Muscle of arm (tissue), 12 donors: ENCODE measurements around the gene RASGEF1B. TPM values are rescaled to one million over a fixed set of nuclear protein-coding genes. Genes with fewer than 3 reads are reported as not detected.
"Not testable (repeated sequence)": the region's sequence is repeated elsewhere in the genome, so short reads cannot be mapped to it uniquely, and the experiment has no call there.

ENCODE experiments used
- DNase-seq: peaks from one replicate; pipeline ENCODE4 v3.0.0-alpha.2; 2013
- polyA plus RNA-seq, 12 donors: library from polyadenylated mRNA; unstranded; fragments of 120-200 nt; gene quantifications; one replicate each; pipeline ENCODE4 v1.2.1, GENCODE V29; 2013; ENCODE audit not compliant: insufficient read length in 12 of 12

Gene RASGEF1B
- polyA plus RNA-seq, 12 donors, result 2.2 to 11.2 (median 6.8) TPM; not detected in 1

DNA sequence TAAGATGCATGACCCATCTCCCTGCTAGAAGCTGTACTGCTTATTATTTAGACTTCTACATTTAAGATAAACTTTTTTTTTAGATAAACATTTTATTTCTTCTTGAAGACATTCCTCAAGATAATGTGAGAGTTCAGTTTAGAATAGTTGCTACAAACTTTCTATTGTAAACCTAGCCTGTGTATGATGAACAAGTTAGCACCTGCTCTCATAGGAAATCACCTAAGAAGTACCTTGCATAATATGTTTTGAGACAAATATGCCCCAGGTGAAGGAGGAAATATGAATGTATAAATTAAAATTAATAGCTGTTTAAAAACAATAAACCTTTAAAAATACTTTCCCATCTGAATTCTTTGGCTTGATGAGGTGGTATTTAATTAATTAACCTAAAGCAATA lies 35.6 kb downstream of the RASGEF1B start:
- no peak for DNase-seq

DNA sequence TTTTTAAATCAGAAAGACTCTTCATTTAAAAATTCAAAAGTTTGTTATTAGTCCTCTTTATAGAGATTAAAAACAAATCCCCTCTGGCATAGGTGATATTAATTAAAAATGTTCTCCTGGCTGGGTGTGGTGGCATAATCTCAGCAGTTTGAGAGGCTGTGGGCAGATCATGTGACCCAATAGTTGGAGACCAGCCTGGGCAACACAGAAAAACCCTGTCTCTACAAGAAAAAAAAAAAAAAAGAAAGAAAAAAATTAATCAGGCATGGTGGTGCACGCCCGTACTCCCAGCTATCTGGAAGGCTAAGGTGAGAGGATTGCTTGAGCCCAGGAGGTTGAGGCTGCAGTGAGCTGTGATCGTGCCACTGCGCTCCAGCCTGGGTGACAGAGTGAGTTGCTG lies 38.9 kb downstream of the RASGEF1B start:
- DNase-seq, result no peak

DNA sequence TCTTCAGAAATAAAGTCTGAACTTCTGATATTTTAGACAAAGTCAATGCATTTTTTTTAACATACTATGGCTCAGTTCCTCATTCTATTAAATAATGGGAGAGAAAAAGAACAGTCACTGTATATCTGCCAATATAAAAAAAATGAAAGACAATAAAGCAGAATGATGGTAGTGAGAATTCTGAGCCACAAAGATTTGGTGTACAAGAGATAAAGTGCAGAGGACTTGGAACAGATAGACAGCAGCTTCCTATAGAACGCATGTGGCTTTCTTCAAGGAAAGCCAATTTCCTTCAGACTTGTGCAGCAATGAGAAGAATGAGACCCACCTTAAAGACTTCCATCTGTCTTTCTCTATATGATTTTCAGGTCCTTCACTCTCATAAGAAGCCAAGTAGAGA lies 39.7 kb downstream of the RASGEF1B start:
- DNase-seq, result no peak

DNA sequence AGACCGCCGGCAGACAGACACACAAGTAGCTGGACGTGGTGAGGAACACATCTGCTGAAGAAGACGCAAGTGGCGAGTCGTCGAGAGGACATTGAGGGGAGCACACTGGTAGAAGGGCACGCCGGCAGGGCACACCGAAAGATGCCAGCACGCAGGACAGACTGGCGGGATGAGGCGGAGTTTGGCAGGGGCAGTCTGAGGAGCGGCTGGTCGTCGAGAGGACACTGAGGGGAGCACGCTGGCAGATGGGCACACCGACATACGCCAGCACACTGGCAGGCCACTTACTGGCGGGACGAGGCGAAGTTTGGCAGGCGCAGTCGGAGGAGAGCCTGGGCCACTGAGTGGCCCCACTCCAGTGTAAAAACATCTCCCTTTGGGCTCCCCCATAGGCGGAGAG lies 42.1 kb downstream of the RASGEF1B start:
- no peak for DNase-seq

DNA sequence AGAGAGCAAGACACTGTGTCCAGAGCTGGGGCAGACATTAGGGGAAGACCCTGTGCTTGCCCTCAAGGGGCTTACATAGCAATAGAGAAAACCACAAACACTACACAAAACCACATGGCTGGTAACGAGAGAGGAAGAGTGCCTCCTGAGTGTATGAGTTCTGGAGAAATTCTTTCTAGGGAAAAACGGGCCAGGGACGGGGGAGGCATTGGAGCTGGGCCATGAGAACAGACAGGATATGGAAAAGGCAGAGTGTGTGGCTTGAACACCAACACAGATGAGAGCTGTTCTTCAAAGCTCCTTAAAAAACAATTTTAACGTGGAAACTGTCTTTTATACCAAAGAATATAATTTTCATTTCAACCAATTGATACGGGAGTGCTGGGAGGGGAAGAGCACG lies 42.7 kb downstream of the RASGEF1B start:
- DNase-seq, result no peak

DNA sequence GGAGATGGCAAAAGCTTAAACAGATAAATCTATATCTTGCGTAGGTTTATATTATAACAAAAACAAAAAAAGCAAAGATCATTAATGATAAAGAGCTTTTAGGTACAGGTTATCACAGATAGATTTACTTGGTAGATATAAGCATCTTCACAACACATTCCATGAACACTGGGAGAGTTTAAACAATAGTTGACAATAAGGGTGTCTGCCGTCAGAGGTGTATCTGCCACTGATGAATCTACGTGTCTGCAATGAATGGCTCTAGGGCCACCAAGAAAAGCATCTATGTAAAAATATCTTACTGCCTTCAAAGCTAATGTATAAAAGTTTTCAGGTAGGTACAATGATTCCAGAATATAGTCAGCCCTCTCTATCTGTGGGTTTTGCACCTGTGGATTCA lies 43.7 kb downstream of the RASGEF1B start:
- no peak for DNase-seq

DNA sequence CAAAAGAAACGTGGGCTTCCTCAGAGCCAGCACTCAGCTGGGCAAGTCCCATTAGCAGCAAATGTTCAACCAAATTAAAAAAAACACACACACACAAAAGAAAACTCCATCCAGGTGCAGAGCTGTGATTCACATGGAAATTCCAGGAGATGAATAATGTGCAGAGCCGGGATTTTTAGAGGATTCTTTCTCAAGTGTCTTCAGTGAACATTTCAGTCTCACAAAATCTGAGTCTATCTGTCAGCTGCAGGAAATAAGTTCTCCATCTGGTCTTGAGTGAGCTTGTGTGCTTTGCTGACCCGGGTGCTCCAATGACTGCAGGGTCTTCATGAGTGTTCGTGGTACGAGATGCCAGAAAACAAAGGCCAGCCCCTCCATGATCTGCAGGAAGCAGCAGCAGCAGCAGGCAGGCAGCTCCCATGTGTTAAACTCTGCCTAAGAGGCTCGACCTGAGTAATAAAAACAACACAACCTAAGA lies 44.3 kb downstream of the RASGEF1B start:
- DNase-seq, result no peak

DNA sequence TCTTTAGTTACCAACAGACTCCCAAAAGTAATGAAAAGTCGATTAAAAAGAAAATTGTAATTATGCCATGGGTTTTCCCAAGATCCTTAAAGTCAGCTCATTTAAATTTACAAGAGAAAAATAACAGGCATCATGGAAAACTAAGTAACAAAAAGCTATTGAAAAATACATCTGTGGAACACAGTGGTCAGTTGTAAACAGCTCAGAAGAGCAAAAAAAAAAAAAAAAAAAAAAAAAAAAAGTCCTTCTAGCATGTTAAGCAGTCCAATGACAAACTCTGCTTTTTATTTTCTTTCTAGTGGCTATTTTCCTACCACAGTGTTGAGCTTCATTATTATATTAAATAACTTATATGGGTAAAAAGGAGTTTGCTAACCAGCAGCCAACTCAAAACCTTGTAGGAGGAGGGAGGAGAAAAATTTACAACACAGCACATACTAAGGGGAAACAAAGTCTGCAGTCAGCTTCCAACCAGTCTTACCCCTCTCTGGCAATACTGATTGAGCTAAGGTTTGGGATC lies 44.9 kb downstream of the RASGEF1B start:
- no peak for DNase-seq

DNA sequence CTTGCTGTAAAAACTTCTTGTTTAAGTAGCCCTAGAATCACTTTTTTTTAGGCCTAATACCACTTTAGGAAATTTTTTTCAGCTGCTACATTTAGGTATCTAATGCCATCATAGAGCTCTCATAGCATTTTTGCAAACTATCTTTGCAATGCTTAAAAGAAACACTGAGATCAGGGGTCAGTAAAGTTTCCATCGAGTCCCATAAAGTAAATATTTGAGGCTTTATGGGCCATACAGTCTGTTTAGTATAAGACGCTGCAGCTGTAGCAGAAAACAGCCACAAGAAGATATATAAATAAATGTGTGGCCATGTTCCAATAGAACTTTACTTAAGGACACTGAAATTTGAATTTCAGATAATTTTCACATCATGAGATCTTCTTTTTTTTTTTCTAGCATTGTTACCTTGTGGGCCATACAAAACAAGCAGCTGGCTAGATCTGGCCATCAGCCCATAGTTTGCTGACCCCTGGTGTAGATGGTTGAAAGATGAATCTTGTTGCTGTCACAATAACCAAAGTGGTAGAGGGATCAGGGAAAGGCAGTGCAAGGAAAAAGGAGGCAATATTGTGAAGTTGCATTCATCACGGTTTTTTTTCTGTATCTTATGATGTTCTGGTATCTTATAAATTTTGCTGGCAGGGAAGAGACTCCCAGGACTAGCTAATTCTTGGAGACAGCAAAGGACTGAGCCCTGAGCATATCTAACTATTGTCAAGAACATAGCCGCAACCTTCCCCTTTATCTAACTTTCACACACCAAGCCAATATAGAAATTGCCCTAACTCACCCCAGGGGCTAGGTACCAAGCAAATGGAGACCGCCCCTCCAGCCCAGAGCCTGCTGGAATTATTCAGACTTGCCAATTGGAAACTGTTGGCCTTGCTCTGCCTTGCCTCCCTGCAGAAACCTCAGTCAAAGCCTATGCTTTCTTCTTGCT lies 46.6 kb downstream of the RASGEF1B start:
- no peak for DNase-seq

DNA sequence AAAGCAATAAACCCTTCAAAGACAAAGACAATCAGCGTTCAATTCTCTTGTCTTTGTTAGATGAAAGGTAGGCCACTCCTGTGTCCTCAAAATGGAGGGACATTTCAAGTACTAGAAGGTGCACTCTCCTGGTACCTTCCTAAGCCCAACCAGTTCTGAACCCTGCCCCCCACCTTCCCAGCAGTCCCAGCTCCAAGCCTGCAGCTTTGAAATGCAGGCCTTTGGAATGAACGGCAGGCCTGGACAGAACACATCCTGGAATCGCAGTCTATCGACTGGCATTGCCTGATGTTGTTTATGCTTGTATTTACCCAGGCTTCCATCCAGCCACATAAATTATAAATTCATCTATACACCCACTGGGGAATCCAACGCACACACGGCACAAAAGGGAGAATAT lies 47.4 kb downstream of the RASGEF1B start:
- DNase-seq, result no peak

DNA sequence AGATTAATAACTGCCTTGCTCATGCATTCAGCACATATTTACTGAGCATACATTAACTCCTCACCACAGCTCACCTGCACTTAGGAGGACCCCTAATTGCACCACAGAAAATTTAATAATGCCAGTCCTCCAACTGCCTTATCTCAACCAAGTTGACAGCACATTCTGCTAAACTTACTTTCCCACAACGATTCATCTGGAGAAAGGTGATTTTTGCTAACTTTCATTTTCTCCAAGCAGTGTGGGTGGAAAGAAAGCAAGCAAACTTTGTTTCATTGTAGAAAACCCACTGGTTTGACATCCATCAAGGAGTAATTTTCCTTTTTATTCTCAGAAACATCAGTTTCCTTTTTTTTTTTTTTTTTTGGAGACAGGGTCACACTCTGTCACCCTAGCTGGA lies 49.1 kb downstream of the RASGEF1B start:
- no peak for DNase-seq

DNA sequence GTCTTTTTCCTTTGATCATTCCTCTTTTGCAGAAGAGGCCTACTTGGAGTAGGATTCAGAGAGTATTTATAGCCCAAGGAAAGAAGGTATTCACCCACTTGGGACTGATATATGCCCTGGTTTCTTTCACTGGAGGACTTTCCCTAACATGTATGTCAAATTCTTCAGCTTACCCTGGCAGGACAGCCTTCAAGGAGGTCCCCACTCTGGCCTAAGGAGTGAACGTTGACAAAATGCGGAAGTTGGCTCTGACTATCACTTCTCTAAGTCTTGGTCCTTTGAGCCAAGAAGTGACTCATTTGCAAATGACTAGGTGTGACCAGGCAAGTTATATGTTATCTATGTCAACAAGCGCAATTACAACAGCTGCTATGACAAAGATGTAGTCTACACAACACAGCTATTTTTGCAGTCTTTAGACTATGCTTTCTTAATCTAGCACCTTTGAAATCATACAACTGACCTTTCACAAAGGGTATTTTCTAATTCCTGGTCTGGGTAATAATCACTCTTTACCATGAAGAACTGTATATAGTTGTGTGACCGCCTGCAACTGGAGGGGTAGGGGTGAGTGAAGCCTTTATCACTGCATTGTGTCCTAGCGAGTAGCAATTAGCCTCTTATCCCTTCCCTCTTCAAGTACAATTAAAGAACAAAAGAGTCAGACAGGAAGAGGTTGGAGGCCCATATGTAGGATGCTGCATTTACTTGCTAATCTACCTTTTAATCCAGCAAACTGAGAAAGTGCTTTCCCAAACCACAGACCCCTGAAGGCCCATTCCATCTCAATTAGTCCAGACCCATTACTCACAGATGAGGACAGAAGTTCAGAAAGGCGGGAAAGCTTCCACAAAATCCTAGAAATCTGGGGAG lies 50.1 kb downstream of the RASGEF1B start:
- no peak for DNase-seq

DNA sequence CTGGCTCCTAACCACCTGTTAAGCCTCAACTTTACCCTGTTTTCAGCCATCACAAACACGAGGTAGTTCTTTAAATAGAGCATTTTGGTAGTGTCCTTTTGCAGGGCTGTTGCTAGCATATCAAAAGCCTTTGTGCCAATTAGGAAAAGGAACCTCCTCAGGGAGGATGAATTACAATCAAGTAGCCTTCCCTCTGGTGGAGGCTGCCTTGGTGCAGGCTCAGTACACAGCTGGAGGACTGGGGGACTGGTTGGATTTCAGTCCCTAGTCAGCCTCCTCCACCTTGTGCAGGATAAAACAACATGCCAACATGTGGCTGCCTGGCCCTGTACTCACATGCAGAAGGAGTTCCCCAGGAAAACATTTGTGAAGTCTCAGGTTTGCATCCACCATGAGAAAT lies 53.1 kb downstream of the RASGEF1B start:
- DNase-seq, result no peak

DNA sequence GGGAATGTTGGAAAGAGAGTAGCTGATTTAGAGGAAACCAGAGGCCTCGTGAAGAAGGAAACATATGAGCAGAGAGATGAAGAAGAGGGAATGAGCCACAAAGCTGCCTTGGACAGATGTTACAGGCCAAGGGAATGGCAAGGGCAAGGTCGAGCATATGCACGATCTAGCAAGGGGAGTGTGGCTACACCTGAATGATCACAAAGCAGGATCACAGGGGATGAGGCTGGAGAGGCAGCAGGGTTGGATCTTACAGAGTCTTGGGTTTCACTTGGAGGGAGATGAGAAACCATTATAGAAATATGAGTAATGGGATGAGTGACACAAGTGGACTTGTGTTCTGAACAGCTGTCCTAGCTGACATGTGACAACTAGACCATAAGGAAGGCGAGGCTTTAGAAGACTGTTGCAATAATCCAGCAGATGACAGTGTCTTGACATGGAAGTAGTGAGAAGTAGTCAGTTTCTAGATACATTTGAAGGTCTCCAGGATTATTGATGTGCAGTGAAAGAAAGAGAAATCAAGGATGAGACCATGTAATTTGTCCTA lies 58.7 kb downstream of the RASGEF1B start:
- DNase-seq, result no peak

DNA sequence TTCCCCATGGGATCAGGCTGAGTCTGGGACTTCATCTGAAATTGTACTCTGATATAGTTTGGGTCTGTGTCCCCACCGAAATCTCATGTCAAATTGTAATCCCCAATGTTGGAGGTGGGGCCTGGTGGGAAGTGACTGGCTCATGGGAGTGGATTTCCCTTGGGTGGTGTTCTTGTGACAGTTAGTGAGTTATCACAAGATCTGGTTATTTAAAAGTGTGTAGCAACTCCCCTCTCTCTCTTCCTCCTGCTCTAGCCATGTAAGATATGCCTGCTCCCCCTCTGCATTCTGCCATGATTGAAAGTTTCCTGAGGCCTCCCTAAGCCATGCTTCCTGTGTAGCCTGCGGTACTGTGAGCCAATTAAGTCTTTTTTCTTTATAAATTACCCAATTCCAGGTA lies 61.0 kb downstream of the RASGEF1B start:
- DNase-seq, result no peak

DNA sequence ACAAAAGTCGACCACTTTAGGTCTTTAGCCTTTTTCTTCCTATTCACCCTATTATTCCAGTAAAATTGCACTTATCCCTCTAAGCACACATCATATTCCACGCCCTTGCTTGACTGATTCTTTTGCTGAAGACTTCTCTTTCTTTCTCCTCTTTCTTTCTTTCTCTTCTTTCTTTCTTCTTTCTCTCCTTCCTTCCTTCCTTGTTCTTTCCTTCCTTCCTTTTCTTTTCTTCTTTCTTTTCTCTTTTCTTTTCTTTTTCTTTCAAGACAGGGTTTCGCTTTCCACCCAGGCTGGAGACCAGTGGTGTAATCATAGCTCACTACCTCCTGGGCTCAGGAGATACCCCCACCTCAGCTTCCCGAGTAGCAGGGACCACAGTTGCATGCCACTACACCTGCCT lies 61.9 kb downstream of the RASGEF1B start:
- no peak for DNase-seq

DNA sequence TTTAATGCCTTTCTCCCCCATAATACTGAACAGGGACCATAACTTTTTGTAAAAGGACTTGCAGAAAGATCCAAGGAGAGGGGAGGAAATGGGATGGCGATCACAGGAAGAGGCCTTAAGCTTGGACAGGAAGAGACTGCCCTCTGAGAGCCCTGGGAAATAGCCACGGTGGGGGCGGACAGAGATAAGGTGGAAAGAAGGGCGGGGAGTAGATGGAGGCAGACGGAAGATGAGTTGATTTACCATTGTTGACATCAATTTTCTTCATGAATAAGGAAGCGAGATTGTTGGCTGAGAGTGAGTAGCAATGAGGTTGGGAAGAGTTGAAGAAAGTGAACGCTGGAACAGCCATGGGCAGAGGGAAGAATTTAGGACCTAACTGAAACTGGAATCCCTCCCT lies 63.4 kb downstream of the RASGEF1B start:
- DNase-seq, result no peak

DNA sequence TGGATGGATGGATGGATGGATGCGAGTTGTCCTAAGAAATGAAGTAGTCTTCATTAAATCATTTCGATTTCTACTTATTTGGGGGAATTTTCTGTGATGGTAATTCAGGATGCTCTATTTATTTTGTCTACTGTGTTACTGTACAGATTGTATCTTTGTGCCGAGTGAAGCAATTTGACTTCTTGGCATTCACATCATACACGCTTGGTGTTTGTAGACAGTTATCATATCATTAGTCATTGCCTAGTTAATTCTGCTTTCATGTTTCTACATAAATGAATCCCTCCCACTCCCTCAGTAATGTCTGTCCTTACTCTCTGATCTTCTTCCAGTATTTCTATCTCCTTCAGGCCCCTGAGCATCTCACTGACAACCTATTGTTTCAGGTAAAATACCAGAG lies 64.0 kb downstream of the RASGEF1B start:
- DNase-seq, result no peak

DNA sequence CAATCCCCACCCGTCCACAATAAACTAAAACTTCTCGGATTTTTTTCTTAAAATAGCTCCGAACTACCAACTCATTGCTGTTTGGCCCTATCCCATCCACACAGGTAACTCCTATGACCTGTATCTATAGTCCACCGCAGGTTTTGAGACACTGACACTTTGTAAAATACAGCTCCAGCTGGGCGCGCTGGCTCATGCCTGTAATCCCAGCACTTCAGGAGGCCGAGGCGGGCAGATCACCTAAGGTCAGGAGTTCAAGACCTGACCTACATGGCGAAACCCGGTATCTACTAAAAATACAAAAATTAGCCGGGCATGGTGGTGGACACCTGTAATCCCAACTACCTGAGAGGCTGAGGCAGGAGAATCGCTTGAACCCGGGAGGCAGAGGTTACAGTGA lies 65.2 kb downstream of the RASGEF1B start:
- DNase-seq, result not testable (repeated sequence)

DNA sequence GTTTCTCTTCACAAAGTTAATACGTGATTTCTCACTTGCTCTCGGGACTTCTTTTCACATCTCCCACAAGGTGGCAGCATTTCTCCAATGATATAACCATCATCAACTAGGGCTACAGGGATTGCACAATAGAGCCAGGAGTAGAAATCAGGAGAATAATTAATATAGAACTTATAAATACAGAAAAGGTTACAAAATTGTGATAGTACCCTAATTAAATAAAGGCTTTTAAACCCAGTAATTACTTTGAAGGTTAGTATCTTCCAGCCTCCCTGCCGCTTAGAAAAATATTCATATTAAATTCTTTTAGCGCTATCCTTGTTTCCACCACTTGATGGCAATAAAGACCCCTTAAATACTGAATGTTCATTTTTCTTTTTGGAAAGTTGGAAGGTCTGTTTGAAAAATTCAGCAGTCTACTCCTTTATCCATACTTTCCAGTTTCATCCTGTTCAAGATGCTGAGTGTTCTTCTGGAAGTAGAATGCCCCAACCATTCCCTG lies 65.8 kb downstream of the RASGEF1B start:
- DNase-seq, result peak; percentile 80

DNA sequence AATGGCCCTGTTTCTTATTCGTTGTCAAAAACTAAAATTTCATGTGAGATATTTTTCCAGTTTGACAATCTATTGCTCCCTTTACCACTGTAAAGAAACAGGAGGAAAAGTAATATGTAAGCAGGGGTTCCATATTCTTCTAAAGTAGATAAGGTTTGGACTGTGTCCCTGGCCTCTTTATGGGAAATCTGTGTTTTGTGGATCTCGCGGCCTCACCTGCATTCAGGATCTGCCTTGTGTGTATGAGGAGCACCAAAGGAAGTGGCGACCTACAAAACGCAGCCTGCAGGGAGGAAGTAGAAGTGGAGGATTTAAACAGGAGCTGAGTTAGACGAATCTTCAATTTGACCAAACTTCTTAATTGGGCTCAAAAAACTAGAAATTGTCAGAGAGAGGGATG lies 67.0 kb downstream of the RASGEF1B start:
- DNase-seq, result no peak

DNA sequence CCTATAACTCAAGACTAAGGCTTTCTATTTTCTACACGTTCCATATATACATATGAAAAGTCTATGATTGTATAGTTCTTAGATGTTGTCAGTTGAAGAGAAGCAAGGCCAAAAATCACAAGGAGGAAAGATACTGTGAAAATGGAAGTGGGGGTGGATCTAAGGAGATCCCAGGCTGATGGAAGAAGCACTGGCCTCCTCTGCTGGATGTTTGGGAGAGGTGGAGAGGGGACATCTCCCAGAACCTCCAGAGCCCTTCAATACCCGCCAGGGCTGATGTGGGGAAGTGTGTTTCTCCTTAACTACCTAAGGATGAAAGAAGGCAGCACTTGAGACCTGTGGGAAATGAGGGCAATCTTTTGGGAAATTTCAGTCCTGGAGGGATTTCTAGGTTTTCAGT lies 67.4 kb downstream of the RASGEF1B start:
- DNase-seq, result no peak
